ENCODE data around the gene LRRC4C. TPM values are rescaled to one million over a fixed set of nuclear protein-coding genes. Genes with fewer than 3 reads are reported as not detected.

Gene LRRC4C
- total and polyA plus RNA-seq, 10 of the 15 experiments (the other 5 are each of a cell fraction or from before 2014, with no cell fraction given): 1.5 TPM; not detected in 9

- Histone ChIP-seq H3K9me3 (replicated peaks; ENCODE audit: control insufficient read depth, insufficient read depth, low read length) (no peaks in the 10 kb centered on the region), H3K79me2 (ENCODE audit: control insufficient read depth, insufficient read depth, low read length) (no peaks in the 10 kb centered on the region), H3K27me3 (replicated peaks in 1 of 2; ENCODE audit: control insufficient read depth in 2 of 2, insufficient read depth in 2 of 2, low read length in 1 of 2) (no peaks in the 10 kb centered on the region), H3K4me3 (no peak overlapping the region), H3K4me1 (ENCODE audit: control insufficient read depth, insufficient read depth, low read length) (no peaks in the 10 kb centered on the region), H3K4me2 (ENCODE audit: control insufficient read depth, insufficient read depth) (no peak overlapping the region), H3K27ac (ENCODE audit: control insufficient read depth, insufficient read depth) (no peak overlapping the region), H3K9ac (ENCODE audit: control insufficient read depth, insufficient read depth, low read length) (no peak overlapping the region), H3K36me3 (ENCODE audit: control insufficient read depth in 2 of 2, insufficient read depth in 2 of 2, low read length in 1 of 2) (no peaks in the 10 kb centered on the region), H2AFZ (ENCODE audit: control insufficient read depth, low read depth, low read length) (no peak overlapping the region), H4K20me1 (ENCODE audit: control insufficient read depth, insufficient read depth) (no peaks in the 10 kb centered on the region)
- DNase-seq (ENCODE audit: low read depth, low spot score): no peak
- no peak for ATAC-seq
- ChIA-PET CTCF (no interaction called here), RAD21 (ENCODE audit: unreplicated experiment) (interaction anchor here (1.4 kb wide), 1 partner anchor 1287 kb away, joined by 4 read pairs; no protein-coding TSS in a partner anchor), POLR2A (no interaction called here), SMC1A (ENCODE audit: uncharacterized antibody, unreplicated experiment) (interaction anchor here (1.9 kb wide), 1 partner anchor 19 kb away, joined by 4 read pairs; no protein-coding TSS in a partner anchor)
- no peak for FAIRE-seq
- in situ Hi-C loops (cut with MboI): no loop called here
- intact Hi-C loops (cut with micrococcal nuclease; ENCODE audit: unreplicated experiment): no loop called here
- no TSS peak for BruUV-seq (replicated peaks)
- TF ChIP-seq IRF3 (IDR thresholded peaks at IDR 0.05): no peak
- TF ChIP-seq TCF12 (IDR thresholded peaks at IDR 0.05; ENCODE audit: low read depth, low read length): no peak
- TF ChIP-seq CBX3 (IDR thresholded peaks at IDR 0.05; ENCODE audit: borderline replicate concordance, low read depth): no peak
- TF ChIP-seq ATF7 (IDR thresholded peaks at IDR 0.05; ENCODE audit: low read depth): no peak
- no peak for TF ChIP-seq ZNF207 (IDR thresholded peaks at IDR 0.05; ENCODE audit: borderline replicate concordance)
- TF ChIP-seq YY1 (IDR thresholded peaks at IDR 0.05; ENCODE audit: low read depth, low read length): no peak
- TF ChIP-seq WRNIP1 (IDR thresholded peaks at IDR 0.05; ENCODE audit: borderline replicate concordance, low read depth, low read length): no peak
- 35% methylated on average over 6 of the region's 6 CpGs for WGBS (ENCODE audit: insufficient coverage, insufficient replicate concordance, low lambda C conversion rate, missing lambda C conversion rate)
Measured at GRCh38 chr11:41237382-41237781, 222.1 kb downstream of the LRRC4C start.

DNA sequence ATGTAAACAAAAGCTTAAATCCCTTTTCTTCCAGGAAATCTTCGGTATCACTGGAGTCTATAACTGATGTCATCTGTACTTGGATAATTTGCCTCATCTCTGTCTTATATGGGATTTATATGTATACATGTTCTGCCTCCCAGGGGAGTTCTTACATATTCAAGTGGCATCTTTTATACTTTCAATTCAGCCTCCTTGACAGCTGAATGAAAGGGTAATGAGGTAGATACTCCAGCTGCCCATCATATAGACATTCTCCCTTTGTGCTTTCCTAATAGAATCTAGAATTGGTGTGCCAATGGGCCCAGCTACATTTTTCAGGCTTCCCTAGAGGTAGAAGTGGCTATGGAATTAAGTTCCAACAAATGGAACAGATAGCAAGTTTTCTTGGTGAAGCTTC is 223.8 kb downstream of the LRRC4C start:
- H3K4me1 ChIP-seq (ENCODE audit: control insufficient read depth, insufficient read depth, low read length): no peaks in the 10 kb centered on the region
- FAIRE-seq (no peak), DNase-seq (ENCODE audit: low read depth, low spot score) (no peak), ATAC-seq (no peak)
- H4K20me1 ChIP-seq (ENCODE audit: control insufficient read depth, insufficient read depth): no peaks in the 10 kb centered on the region
- no peak overlapping the region for H3K27ac ChIP-seq (ENCODE audit: control insufficient read depth, insufficient read depth)
- 0% methylated on average over 1 of the region's 1 CpG for WGBS (ENCODE audit: insufficient coverage, insufficient replicate concordance, low lambda C conversion rate, missing lambda C conversion rate)
- H3K4me3 ChIP-seq: no peak overlapping the region
- H3K79me2 ChIP-seq (ENCODE audit: control insufficient read depth, insufficient read depth, low read length): no peaks in the 10 kb centered on the region
- intact Hi-C loops (cut with micrococcal nuclease; ENCODE audit: unreplicated experiment) (no loop called here), in situ Hi-C loops (cut with MboI) (no loop called here)
- no peak overlapping the region for H2AFZ ChIP-seq (ENCODE audit: control insufficient read depth, low read depth, low read length)
- BruUV-seq (replicated peaks): no TSS peak
- ChIA-PET SMC1A (ENCODE audit: uncharacterized antibody, unreplicated experiment) (interaction anchor here (0.8 kb wide), 1 partner anchor 10 kb away, joined by 4 read pairs; no protein-coding TSS in a partner anchor), POLR2A (no interaction called here), CTCF (interaction anchor here (1.2 kb wide), 1 partner anchor 8 kb away, joined by 3 read pairs; no protein-coding TSS in a partner anchor), RAD21 (ENCODE audit: unreplicated experiment) (no interaction called here)
- H3K4me2 ChIP-seq (ENCODE audit: control insufficient read depth, insufficient read depth): no peak overlapping the region
- H3K27me3 ChIP-seq (replicated peaks in 1 of 2; ENCODE audit: control insufficient read depth in 2 of 2, insufficient read depth in 2 of 2, low read length in 1 of 2): no peaks in the 10 kb centered on the region
- H3K36me3 ChIP-seq (ENCODE audit: control insufficient read depth in 2 of 2, insufficient read depth in 2 of 2, low read length in 1 of 2): no peaks in the 10 kb centered on the region
- H3K9ac ChIP-seq (ENCODE audit: control insufficient read depth, insufficient read depth, low read length): no peak overlapping the region
- no peak for TF ChIP-seq NBN (IDR thresholded peaks at IDR 0.05)
- TF ChIP-seq, protein P1, sequence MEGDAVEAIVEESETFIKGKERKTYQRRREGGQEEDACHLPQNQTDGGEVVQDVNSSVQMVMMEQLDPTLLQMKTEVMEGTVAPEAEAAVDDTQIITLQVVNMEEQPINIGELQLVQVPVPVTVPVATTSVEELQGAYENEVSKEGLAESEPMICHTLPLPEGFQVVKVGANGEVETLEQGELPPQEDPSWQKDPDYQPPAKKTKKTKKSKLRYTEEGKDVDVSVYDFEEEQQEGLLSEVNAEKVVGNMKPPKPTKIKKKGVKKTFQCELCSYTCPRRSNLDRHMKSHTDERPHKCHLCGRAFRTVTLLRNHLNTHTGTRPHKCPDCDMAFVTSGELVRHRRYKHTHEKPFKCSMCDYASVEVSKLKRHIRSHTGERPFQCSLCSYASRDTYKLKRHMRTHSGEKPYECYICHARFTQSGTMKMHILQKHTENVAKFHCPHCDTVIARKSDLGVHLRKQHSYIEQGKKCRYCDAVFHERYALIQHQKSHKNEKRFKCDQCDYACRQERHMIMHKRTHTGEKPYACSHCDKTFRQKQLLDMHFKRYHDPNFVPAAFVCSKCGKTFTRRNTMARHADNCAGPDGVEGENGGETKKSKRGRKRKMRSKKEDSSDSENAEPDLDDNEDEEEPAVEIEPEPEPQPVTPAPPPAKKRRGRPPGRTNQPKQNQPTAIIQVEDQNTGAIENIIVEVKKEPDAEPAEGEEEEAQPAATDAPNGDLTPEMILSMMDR (IDR thresholded peaks at IDR 0.05 in 2 of 3, conservative IDR thresholded peaks at IDR 0.05 in 1 of 3; ENCODE audit: control insufficient read depth in 2 of 3, extremely low read depth in 1 of 3, insufficient read depth in 1 of 3, low read depth in 3 of 3, low read length in 3 of 3): no peak
- H3K9me3 ChIP-seq (replicated peaks; ENCODE audit: control insufficient read depth, insufficient read depth, low read length): no peaks in the 10 kb centered on the region
